SK-N-SH treated with all-trans-retinoic acid at 6 μM for 48 hours (cell line): ENCODE data around the gene PIK3R5.

Experiments
- ARNTL ChIP-seq: fragments of 450-650 bp; formaldehyde crosslinking; IDR thresholded peaks from 2 replicates; pipeline ENCODE4 v1.5.0; 2020; ENCODE audit warnings: low read depth, mild to moderate bottlenecking, moderate library complexity, borderline replicate concordance
- BACH2 ChIP-seq: fragments of 250-450 bp; sonication (Bioruptor Pico); IDR thresholded peaks from 2 replicates; pipeline ENCODE4 v1.9.0; 2021; ENCODE audit warnings: mild to moderate bottlenecking, borderline replicate concordance
- CSRNP3 ChIP-seq: fragments of 250-450 bp; sonication (Bioruptor Pico); IDR thresholded peaks from 2 replicates; pipeline ENCODE4 v1.5.1; 2021; ENCODE audit warnings: mild to moderate bottlenecking, moderate library complexity
- PATZ1 ChIP-seq: fragments of 250-450 bp; sonication (Bioruptor Pico); IDR thresholded peaks from 2 replicates; pipeline ENCODE4 v1.8.0; 2020; ENCODE audit warnings: mild to moderate bottlenecking, moderate library complexity, borderline replicate concordance
- POU6F1 ChIP-seq: fragments of 250-450 bp; sonication (Bioruptor Pico); IDR thresholded peaks from 2 replicates; pipeline ENCODE4 v1.8.0; 2021; ENCODE audit warnings: low read depth, mild to moderate bottlenecking, moderate library complexity, borderline replicate concordance
- RARB ChIP-seq: fragments of 250-450 bp; sonication (Bioruptor Pico); IDR thresholded peaks from 2 replicates; pipeline ENCODE4 v1.8.0; 2021; ENCODE audit warnings: mild to moderate bottlenecking, moderate library complexity
- SNAI2 ChIP-seq: fragments of 250-450 bp; sonication (Bioruptor Pico); IDR thresholded peaks from 2 replicates; pipeline ENCODE4 v1.5.0; 2020; ENCODE audit warnings: mild to moderate bottlenecking, moderate library complexity
- ZFP30 ChIP-seq: fragments of 450-650 bp; formaldehyde crosslinking; IDR thresholded peaks from 2 replicates; pipeline ENCODE4 v1.5.0; 2022; ENCODE audit warnings: mild to moderate bottlenecking, moderate library complexity
- ZNF565 ChIP-seq: fragments of 450-650 bp; formaldehyde crosslinking; conservative IDR thresholded peaks from 2 replicates; pipeline ENCODE4 v1.5.0; 2020; ENCODE audit warnings: low read depth, mild to moderate bottlenecking, moderate library complexity
- ZNF8 ChIP-seq: fragments of 450-650 bp; formaldehyde crosslinking; IDR thresholded peaks from 2 replicates; pipeline ENCODE4 v1.5.0; 2020; ENCODE audit warnings: mild to moderate bottlenecking, moderate library complexity

- TF ChIP-seq PATZ1 (CRISPR knock-in tag) (no peak), BACH2 (CRISPR knock-in tag) (no peak), CSRNP3 (CRISPR knock-in tag) (no peak), RARB (CRISPR knock-in tag) (no peak), ARNTL (CRISPR knock-in tag) (no peak), ZNF565 (CRISPR knock-in tag) (no peak), ZNF8 (CRISPR knock-in tag) (no peak), POU6F1 (CRISPR knock-in tag) (no peak), ZFP30 (CRISPR knock-in tag) (no peak), SNAI2 (CRISPR knock-in tag) (no peak)
Observed at GRCh38 chr17:8925141-8925540, 40.4 kb downstream of the PIK3R5 start.
